GM18873 (cell line): ENCODE data around the gene EIF3K.

Experiments
- ATAC-seq: cut with Tn5 transposase; IDR thresholded peaks from one replicate; pipeline ENCODE4 v1.9.1; 2021; ENCODE audit warnings: mild to moderate bottlenecking, moderate library complexity, moderate number of reproducible peaks; ENCODE audit not compliant: unreplicated experiment, low FRiP score

Gene EIF3K

DNA sequence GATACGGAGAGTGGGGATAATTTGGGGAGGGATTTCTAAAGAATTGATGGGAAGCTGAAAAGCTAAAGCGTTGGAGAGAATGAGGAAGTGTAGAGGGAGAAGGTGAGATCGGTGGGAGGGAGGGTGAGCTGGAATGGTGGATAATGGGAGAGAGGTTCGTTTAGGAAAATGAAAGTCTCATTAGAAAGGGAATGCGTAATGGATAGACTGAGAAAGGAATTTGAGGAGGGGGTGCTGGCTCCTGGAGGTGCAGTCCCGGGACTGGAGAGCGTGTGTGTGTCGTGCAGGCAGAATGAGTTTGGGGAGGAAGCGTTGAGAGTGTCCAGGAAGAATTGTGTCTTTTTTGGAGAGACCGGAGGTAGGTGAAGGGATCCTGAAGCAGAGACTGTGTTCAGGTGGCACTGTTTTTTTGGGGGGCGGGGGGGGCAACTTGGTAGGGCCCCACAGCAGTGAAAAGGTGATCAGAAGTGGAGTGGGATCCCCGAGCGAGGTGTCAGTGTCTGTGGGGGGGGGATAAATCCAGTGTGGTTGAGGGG is 29.8 kb downstream of the EIF3K start:
- ATAC-seq: no peak

DNA sequence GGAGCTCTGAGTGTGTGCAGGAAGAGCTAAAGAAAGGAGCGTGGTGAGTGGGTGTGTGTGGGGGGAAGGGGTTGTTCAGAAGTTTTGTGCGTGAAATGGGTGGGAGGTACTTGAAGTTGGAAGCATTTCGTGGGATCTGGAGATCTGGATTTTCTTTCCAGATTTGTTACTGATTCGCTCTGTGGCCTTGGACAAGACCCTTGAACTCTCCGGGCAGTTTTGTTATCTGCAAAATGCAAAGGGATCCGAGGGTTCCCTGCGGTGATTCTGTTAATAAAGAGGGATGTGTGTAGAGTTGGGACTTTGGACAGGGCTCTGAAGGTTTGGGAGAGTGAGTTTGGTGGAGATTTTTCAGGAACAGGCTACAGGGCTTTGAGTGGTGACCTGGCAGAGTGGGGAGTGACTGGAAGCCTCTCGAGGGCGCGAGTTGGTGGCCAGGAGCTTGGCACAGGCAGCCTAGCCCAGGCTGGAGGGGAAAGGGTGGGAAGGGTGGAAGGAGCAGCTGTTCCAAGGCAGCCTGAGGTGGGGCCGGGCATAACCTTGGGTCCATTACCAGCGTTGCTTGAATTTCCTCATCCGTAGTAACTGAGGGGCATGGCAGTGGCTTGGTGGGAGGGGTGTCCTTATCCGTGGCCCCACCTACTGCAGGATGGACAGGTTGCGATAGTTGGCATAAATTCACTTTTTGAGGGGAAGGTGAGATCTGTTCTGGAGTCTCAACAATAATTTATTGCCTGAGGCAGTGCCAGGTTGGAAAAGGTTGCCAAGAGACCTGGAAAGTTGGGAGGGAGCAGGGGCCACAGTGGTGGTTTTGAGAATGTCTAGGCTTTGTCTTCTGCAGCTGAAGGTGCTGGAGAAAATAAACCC is 30.6 kb downstream of the EIF3K start:
- ATAC-seq: no peak

DNA sequence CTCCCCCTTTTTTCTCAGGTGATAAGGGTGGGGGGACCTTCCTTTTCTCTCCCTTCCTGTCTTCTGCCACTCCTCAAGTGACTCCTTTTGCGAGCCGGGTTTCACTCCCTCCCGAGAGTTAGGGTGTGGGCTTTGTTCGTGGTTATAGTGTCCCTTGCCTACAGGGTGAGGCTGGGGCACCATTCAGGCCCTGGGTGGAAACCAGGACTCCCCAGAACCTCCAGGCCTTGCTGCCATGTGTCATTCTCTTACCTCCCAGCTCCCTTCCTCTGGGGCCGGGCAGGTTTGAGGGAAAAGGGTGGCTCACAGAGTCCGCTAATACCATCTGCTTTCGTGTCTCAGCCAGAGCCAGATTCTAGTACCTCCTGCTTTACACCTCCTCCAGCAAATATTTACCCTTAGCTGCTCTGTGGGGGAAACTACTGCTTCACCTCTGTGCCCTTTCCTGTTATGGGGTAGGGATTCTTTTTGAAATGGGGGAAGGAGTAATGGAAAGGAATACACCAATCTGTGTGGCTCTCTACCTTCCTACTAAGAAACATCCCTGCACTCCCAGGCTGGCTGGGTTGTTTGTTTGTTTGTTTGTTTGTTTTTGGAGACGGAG is 31.3 kb downstream of the EIF3K start:
- ATAC-seq: no peak

DNA sequence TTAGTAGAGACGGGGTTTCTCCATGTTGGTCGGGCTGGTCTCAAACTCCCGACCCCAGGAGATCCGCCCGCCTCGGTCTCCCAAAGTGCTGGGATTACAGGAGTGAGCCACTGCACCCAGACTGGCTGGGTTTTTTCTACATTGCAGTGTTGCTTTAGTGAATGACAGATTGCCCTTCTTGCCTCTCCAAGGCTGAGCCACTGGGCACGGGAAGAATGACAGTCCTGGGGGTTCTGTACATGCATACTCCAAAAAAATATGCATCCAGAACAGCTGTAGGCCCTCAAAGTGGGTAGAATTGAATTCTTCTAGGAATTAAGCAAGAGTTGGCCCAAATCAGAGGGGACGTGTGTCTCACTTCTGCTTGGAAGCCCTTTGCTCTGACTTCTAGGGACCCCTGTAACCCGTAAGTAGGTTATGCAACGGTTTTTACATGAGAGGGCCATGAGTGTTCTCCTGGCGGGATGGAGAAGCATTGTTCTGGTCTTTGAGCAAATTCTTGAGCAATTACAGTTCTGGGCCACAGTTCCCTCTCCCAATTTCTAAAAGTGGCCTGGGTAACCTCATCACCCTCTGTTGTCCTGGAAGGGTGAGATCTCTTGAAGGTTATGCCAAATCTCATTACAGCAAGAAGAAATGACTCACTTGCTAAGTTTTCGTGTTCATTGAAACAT is 32.1 kb downstream of the EIF3K start:
- ATAC-seq: no peak

DNA sequence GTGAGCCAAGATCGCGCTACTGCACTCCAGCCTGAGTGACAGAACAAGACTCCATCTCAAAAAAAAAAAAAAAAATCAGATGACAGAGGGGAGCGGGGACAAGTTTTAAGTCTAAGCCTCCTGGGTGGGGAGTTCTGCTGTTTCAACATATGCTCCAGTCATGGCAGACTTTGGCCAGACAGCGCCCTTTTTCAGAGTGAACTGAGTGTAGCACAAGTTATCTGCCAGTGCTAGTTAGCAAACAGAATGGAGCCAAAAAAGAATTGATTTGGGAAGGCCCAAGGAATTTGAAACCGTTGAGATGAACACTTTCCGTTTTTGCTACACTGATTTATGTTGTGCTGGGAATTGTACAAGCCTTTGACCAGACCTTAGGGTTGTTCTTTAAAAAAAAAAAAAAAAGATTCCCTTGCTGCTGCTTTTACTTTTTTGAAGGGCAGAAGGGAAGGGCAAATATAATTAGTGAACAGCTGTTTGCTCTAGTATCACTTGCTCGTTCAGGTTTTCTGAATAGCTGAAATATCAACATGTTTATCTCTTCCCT is 34.1 kb downstream of the EIF3K start:
- no peak for ATAC-seq

DNA sequence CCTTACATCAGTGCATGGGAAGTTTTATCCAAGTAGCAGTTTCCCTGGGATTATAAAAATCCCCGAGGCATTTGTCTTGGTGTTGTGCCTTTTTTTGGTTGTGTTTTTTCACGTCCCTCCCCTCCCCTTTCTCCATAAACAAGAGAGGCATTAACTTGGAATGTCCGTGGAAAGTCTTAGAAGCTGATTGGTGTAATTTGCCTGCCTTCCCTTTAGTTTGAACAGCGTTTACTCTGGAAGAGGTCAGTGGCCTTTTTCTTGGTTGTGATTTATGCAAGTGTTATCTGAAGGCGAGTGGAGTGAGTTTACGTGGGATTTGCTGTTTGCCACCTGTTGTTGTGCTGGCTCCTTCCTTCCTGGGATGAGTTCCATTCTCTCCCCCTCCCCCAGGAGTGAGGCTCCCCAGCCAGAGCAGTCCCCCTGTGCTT is 35.7 kb downstream of the EIF3K start:
- no peak for ATAC-seq

DNA sequence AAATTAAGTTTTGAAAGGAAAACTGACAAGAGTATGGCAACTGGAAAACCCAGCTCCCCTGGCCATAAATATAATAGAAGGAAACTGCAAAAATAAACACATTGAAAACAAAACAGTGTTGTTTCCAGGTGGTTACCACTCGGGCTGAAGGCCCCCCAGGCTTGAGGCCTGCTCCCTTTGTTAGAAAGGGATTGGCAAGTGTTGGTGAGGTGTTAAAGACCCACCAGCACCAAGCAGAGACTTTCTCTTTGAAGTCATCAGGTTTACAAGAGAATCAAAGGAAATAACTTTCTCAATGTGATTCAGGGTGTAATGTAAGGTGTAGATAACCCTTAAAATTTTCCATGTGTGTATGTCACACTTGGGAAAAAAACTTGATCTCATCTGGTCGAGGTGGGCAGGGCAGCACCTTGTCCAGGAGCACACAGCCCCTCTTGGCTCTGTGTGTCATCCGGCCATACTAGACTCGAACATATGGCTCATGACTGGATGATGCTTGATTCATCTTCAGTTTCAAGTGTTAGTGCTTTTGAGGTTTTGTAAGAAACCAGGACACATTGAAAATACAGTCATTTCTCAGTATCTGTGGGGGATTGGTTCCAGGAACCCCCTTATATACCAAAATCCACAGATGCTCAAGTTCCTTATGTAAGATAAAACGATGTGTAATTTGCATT is 36.3 kb downstream of the EIF3K start:
- ATAC-seq: no peak

DNA sequence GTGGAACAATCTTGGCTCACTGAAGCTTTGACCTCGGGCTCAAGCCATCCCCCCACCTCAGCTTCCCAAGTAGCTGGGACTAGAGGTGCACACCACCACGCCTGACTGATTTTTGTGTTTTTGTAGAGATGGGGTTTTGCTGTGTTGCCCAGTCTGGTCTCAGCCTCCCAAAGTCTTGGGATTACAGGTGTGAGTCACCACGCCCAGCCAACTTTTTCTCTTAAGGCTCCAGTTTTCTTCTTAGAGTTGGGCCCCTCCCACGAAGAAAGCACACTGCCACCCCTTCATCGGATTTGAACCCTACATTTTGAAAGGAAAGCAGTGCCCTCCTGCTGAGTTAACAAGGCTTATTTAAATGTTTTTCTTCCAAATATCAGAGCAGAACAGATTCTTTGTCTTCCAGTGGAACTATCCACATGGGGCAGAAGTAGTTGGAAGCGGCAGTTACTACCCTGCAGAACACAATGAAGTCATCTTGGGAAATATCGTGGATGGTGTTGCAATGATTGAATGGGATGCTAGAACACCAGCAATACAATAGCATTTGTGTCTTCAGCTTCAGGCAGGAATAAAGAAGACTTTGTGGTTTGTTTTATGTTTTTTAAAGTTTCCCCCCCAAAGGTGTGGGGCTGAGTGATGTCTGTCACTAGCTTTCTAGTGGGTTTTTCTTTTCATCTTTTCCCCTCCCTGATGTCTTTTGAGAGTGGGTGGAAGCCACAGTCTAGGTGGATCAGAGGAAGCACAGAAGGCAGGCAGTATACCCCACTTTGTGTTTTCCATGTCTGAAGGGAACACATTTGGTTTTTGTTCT is 37.4 kb downstream of the EIF3K start:
- ATAC-seq: no peak

DNA sequence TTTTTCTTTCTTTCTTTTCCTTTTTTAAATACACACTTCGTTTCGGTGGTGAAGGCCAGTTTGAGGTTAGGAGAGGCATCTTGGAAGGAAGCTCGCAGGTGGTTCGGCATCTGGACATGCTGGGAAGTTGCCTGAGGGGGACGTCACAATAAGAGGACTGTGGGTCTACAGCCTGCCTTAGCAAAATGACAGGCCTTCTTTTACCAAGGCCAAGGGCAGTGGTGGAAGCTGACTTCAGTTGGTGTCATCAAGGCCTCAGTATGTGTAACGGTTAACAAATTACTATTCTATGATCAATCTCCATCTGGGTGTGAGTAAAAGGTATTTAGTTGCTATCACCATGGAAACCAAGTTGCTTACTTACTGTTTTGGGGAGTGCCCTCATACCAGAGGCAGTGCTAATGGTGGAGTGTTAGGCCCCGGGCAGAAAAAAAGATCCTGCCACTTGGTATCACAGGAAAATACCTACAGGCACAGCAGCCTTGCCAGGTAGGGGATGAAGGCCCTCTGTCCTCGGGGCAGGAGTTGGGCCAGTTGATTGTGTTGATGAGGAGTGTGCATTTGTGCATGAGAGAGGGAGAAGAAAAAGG is 38.7 kb downstream of the EIF3K start:
- ATAC-seq: no peak

DNA sequence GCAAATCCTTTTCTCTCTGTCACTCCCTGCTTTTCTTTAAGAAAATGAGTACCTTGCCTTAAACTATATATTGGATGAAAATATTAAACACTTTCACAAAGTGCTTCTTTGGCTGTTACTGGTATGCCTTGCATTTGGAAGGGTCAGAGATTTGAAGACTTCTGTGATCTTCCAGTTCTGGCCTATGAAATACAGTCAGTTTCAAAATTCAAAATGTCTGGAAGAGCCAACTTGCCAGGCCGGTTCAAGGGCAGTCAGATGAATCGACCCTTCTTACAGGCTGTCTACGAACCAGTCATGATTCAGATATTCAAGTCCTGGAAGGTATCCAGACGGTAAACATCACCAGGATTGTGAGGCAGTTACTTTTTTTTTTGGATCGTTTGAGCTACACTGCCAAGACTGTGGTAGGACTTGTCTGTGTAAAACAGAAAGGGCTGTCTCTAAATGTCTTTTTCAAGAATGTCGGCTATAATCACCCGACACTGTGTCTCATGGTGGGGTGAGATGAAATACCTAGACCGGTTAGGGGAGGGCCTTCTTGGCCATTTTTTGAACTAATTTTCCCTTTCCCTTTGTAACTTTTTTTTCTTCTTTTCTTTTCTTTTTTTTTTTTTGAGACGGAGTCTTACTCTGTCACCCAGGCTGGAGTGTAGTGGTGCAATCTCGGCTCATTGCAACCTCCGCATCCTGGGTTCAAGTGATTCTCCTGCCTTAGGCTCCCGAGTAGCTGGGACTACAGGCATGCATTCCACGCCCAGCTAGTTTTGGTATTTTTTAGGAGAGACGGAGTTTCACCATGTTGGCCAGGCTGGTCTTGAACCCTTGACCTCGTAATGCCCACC is 39.7 kb downstream of the EIF3K start:
- no peak for ATAC-seq

DNA sequence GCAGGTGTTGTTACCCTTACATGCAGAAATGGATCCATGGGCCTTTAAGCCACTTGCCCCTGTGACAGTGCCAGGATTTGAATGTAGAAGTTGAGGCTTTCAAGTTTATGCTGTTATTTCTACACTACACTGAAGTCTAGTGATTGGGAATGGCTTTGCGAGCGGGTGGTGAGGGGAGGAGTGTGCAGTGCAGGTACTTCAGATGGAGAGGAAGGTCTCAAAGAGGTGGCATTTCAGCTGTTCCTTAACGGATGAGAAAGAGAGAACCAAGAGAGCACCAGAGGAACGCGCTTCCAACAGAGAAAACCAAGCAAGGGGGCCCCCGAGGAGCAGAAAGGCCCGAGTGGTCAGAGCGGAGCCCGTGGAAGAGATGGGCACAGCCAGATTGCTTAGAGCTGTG is 41.7 kb downstream of the EIF3K start:
- no peak for ATAC-seq

DNA sequence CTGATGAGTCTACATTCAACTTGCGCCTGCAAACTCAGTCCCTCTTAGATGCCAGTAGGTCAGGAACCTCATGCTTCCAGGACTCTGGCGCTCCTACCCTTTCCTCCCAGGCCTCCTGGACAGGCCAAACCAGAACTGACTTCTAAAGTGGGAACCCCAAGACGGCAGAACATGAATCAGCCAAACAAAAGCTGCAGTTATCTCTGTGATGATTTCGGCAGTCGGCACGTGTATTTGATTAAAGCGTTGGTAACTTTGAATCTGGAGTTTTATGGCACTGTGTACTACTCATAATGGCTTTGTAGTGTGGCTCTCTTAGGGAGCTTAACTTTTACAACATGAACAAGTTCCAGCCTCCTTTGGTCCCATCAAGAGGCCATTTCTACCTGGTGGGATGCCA is 42.1 kb downstream of the EIF3K start:
- ATAC-seq: no peak

DNA sequence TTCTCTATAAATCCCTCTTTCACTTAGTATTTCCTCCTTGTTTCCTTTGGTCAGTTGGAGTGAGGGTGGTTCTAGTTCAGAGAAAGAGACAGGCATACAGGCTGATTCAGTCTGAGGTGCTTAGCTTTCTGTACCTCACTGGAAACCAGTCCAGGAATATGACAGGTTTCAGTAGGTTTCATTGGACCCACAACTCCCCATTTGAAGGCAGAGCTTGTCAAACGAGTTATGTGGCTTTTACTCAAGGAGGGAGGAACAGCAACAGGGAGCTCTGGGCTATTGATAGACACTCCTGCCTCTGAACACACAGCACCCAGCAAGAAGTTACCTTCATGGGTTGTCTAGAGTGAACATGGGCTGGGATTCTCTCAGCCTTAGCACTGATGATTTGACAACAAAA is 43.0 kb downstream of the EIF3K start:
- no peak for ATAC-seq

DNA sequence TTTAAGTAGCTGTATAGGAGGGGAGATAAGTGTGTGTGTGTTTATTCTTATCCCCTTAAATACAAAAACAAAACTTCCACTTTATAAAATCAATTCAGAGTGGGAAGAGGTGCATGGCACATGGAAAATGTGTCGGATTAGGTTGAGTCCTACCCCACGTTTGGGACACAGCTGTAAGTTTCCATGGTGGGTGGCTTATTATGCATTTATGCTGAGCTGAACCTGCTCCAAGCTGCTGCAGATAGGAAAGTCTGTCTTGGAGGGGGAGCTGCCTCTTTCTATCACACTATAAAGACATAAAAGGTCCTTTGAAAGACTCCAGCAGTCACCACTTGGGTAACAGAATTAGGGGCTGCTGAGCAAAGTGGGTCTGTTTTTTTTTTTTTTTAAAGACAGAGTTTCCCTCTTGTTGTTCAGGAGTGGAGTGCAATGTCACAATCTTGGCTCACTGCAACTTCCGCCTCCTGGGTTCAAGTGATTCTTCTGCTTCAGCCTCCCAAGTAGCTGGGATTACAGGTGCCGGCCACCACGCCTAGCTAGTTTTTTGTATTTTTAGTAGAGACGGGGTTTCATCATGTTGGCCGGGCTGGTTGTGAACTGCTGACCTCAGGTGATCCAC is 43.7 kb downstream of the EIF3K start:
- ATAC-seq: no peak

DNA sequence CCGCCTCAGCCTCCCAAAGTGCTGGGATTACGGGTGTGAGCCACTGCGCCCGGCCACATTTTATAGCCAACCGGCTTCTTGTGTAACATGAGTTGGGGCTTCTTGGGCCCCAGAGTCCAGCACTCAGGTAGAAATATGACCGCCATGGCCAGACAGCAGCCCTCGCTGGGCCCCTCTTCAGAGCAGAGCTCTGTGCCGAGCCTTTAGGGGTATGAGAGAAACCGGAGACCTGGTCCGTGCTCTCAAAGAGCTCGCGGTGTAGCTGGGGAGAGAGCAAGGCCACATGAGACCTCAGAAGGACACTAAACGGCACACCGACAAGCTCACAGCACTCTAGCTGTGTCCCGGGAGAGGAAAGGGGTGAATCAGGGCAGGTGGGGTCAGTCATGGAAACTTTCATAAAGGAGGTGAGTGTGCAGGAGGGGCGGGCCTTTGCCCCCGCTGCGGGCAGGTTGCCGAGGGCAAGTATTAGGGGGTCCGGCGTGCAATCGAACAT is 44.2 kb downstream of the EIF3K start:
- no peak for ATAC-seq

DNA sequence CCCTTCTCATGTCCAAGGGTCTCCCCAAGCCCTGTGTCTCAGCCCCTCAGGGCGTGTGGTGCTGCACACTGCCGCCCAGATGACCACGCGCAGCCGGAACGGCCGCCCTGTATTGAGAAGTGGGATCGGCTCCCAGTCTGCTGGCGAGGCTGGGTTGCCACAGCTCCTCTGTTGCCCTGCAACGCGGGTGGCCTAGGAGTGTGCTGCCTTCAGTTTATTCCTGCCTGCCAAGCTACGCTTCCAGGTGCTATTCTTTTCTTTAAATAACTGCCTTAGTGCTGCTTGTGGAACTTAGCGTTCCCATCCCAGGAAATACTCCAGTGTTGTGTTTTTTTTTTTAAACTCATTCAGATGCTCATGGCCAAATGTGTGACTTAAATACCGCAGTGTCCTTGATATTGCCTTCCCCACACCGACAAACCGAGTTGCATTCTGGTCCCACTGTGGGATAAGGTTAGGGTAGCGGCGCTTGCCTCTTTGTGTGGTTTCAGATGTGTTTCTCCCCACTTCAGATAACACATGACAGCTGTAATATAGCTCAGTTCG is 45.0 kb downstream of the EIF3K start:
- no peak for ATAC-seq

DNA sequence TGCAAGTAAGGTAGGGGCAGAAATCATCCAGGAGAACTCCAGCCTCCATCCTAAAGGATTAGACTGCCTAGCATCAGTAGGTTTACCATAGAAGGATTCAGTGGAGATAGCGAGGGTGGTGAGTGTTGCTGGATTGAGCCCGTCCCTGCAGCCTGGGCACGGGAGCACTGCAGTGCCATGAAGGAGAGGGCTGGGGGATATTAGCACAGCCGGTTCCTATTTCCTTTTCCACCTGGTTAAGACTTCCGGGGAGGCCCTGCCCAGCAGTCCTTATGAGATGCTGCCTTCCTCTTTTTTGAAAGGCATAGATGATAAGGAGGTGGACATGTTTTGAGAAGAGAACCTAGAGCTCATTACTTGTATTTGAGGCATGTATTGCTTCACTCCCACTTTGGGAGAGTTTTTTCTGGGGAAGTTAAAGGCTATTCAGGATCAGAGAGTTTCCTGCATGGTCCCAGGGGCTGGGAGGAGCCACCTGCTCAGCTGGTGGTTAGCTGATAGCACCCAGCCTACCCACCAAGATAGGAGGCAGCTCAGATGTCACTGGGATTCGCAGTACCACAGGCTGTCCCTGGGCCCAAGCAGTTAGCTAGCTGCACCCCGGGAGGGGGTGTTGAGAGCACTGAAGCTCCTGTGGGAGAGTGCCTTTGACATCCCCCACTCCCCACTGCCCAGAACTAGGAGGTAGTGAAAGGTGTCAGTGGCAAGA is 45.7 kb downstream of the EIF3K start:
- no peak for ATAC-seq
